GM19043 (cell line): ENCODE results near the gene ANKRD37.

Source experiments
- ATAC-seq: cut with Tn5 transposase; IDR thresholded peaks from one replicate; pipeline ENCODE4 v1.9.1; 2021; ENCODE audit warnings: low read depth; ENCODE audit not compliant: unreplicated experiment

The ANKRD37 gene

GRCh38 chr4:185412412-185412811, 15.8 kb downstream of the ANKRD37 start:
- no peak for ATAC-seq

GRCh38 chr4:185416955-185417354, 20.3 kb downstream of the ANKRD37 start:
- no peak for ATAC-seq

GRCh38 chr4:185421366-185422124, 24.9 kb downstream of the ANKRD37 start:
- ATAC-seq: no peak

- ATAC-seq: peak; percentile 0
Observed at GRCh38 chr4:185424905-185425646, 28.4 kb downstream of the ANKRD37 start.

GRCh38 chr4:185425647-185426352, 29.2 kb downstream of the ANKRD37 start, which contains the start of gene UFSP2:
UFSP2 (minus strand) TSS chr4:185425964; CDS start chr4:185425868, 96 bp downstream.
- peak; percentile 90 for ATAC-seq

GRCh38 chr4:185426960-185427688, 30.5 kb downstream of the ANKRD37 start:
- ATAC-seq: no peak

- ATAC-seq: no peak
Observed at GRCh38 chr4:185429660-185430059, 33.0 kb downstream of the ANKRD37 start.

GRCh38 chr4:185435466-185435865, 38.8 kb downstream of the ANKRD37 start:
- no peak for ATAC-seq

- no peak for ATAC-seq
Observed at GRCh38 chr4:185437809-185438208, 41.2 kb downstream of the ANKRD37 start.

GRCh38 chr4:185441479-185441878, 44.8 kb downstream of the ANKRD37 start:
- ATAC-seq: no peak

GRCh38 chr4:185445209-185445608, 48.6 kb downstream of the ANKRD37 start:
- no peak for ATAC-seq
